Right lung (tissue), 5 donors: ENCODE data around the gene SLC41A3. TPM values are rescaled to one million over a fixed set of nuclear protein-coding genes. Genes with fewer than 3 reads are reported as not detected.

Experiments used
- DNase-seq, 2 donors: peaks; one replicate each; pipeline ENCODE4 v3.0.0-alpha.2; 2013
- polyA plus RNA-seq, 5 donors: library from polyadenylated mRNA; unstranded; fragments of 120-200 nt; gene quantifications; one replicate each; pipeline versions ENCODE4 v1.2.1 to v1.2.3, GENCODE V29; 2013; ENCODE audit warnings: inconsistent platforms in 1 of 5, low replicate concordance in 1 of 5; ENCODE audit not compliant: insufficient read length in 5 of 5, insufficient read depth in 1 of 5

SLC41A3 gene
- polyA plus RNA-seq, 5 donors, result 51.0 to 75.6 (median 62.9) TPM

DNA sequence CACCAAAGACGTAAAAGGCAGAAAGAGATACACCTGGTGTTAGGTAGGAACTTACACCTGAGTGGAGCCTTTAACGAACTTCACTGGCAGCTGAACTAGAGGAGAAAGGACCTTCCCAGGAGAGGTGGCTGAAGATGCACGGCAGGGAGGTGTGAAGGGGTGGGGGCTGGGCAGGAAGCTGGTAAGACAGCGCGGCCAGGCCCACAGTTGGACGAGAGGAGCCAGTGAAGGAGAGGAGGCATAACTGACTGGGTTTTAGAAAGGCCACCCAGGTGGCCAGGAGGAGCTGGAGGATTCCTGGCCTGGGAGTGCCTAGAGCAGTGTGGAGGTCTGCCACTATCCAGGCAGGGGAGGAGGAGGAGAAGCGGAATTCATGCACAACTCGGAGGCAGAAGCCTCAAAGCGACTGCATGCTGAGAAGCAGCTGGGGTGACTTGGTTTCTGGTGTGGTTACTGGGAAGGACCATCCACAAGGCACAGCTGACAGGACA is 51.9 kb downstream of the SLC41A3 start:
- no peak for DNase-seq

GRCh38 chr3:126030455-126030854 is 53.5 kb downstream of the SLC41A3 start:
- no peak for DNase-seq

- DNase-seq, result no peak
These were observed 54.7 kb downstream of the SLC41A3 start for GRCh38 chr3:126029241-126029640.

GRCh38 chr3:126028096-126028495 is 55.8 kb downstream of the SLC41A3 start:
- DNase-seq, result no peak

DNA sequence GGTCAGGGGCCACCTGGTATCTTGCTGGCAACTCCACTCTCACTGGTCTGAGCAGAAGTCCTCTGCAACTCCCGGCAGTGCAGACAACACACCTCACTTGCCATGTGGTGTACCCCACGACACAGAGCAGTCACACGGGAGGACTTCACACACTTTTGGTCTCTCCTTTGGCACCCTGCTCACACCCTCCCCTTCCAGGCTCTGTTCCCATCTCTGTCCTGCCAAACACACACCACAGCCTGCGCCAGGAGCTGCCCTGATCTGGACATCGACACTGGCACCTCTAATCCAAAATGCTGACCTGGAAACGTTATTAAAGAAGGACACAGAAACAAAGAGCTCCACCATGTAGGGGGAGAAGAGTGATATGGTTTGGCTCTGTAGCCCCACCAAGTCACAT is 57.2 kb downstream of the SLC41A3 start:
- DNase-seq, result no peak

DNA sequence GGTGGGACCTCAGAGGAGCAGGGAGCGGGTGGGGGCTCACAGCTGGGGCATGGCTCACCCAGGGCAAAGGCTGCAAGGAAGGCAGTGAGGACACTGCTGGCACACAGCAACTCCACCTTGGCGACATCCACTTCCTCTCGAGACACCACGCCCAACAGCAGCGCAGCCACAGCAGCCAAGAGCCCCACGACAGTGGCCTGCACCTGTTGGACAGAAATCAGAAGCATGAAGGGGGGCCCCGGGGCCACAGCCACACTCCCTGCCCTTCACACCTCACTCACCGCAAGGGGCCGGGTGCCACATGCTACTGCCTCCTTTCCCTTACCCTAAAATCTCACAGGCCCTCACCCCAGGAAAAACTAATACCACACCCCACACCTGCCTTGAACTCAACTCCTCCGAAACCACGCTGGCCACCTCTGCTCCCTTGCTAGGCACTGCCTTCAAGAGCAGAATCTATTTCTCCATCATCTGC is 57.6 kb downstream of the SLC41A3 start:
- DNase-seq, result no peak

- DNase-seq, result no peak
These were observed 58.1 kb downstream of the SLC41A3 start for GRCh38 chr3:126025862-126026261.

DNA sequence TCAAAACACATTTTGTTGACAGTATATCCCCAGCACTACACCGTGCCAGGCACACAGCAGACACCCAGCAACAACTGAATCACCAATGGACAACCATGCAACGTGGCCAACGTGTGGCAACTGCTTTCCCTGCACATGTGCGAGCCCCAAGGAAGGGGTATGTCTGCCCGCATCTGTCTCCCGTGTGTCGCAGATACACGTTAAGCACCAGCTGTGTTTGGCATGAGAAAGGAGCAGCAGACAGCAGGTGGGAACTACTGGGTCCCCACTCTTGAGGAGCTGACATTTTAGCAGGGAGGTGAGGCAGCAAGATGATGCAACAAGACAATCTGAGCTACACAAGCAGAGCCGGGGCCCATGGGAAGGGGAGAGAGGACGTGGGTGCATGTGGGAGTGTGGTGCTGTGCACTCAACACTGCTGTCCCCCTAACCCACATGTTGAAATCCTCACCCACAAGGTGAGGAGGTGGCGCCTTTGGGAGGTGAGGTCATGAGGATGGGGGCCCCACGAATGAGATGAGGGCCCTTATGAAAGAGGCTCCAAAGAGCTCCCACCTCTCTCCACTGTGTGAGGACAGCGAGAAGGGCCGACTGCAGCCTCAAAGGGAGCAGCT is 58.7 kb downstream of the SLC41A3 start:
- no peak for DNase-seq

DNA sequence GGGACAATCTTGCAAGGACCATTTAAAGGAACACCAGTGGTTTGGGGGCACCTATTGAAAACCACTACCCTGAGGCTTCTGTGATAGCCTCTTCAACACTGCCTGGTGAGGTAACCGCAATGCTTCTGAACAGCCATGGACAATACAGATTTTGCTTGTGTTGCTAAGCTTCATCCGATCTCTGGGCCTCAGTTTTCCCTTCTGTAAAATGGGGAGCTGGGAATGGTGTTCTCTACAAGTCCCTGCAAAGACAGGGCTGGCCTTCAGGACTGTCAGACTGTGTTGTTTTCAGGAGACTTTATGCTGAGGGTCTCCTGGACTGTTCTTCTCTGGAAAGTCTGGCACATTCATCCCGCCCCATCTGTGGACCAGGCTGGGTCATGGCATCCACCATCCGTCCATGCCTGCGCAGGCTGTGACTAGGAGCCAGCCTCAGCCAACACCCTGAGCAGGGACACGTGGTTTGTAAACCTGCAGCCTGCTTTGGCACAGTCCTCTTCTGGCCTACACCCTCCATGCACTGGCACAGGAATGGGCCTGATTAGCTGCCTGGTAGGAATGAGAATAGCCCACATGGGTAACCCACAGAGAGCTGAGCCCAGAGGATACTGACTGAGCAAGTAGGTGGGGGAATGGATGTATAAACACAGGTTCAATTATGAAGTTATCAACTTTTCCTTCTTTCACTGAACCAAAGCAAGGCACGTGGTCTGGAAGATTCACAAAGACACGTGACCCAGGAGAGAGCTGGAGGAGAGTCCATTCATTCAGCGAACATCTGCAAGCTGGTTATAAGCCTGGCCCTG is 59.7 kb downstream of the SLC41A3 start:
- DNase-seq, result no peak

GRCh38 chr3:126023390-126023789 is 60.5 kb downstream of the SLC41A3 start:
- no peak for DNase-seq

DNA sequence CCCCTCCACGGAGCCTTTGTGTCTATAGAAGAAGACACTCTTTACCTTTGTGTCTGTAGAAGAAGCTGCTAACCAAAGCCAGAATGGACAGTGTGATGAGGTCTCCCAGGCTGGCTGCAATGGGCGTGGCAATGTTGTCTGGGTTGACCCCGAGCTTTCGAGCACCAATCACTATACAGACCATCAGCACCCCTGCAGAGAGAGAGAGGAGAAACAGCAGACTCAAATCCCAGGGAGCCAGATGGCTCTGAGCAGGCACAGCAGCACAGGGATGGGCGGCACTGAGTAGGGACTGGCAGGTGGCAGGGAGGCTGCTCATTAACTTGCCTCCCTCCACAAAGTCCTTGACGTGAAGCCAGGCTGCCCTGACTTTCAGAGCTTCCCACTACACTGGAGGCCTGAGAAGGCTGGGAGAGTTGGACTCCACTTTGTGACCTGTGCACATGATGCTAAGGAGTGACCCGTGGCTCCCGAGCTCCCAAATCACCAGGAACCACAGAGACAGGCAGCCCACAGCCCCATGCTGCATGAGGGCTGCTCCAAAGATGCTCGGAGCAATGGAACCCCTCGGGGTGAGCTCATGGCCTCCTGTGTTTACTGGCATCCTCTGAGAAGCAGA is 61.1 kb downstream of the SLC41A3 start:
- DNase-seq, result no peak

GRCh38 chr3:126021702-126022101 is 62.2 kb downstream of the SLC41A3 start:
- DNase-seq, result no peak

GRCh38 chr3:126021224-126021623 is 62.7 kb downstream of the SLC41A3 start:
- DNase-seq, result no peak

- DNase-seq, result no peak
These were observed 64.2 kb downstream of the SLC41A3 start for GRCh38 chr3:126019683-126020082.

- no peak for DNase-seq
These were observed 64.9 kb downstream of the SLC41A3 start for GRCh38 chr3:126018995-126019394.

DNA sequence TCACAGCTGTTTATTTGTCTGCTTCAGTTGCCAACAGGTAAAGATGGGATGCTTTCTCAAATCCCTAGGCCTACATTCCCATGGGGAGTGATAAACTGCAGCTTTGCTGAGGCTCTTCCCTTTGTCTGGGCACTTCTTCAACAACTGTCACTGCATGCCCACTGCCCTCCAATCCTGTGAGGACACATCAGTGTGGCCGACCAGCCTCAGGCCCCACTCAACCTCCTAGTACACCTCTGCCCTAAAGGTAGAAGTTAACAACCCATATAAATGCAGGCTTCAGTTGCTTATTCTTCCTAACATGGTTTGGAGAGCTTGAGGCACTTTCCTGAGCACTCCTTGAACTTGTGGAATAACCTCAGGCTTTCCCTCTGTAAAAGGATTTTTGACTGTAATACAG is 65.4 kb downstream of the SLC41A3 start:
- no peak for DNase-seq

GRCh38 chr3:126017362-126017761 is 66.6 kb downstream of the SLC41A3 start:
- no peak for DNase-seq

GRCh38 chr3:126016616-126017015 is 67.3 kb downstream of the SLC41A3 start:
- DNase-seq, result no peak

DNA sequence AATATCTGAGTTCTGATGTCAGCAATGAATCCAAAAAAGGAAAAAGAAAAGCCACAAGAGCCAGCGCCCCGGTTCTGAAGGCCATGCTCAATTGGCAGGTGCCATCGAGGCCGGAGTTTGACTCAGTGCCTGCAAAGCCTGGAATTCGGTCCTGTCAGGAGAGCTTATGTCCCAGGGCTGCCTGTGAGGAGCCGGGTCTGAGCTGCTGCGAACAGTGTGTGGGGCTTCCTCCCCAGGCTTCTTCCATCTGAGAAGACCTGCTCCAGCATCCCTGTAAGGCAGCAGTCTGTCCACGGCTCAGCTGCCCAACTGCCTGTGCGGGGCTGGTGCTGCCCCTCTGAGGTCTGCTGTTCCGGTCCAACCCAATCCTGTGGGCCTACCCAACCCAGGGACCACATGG is 68.8 kb downstream of the SLC41A3 start:
- no peak for DNase-seq

DNA sequence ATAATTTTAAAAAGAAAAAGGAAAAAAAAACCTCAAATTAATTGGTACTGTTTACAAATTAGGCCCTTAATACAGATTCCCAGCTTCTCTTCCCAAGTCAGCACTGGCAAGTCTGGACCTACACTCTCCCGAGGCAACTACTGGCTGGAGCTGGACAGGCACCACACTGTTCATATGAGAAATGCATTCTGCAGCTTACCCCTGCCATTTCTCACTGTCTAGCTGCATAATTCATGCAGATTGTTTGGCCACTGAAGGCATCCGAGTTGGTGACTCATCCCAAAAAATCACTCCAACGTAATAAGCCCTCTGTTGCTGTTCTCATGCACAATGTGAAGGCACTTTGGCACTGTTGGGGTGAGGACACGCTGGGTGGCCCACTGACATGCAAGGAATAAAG is 69.7 kb downstream of the SLC41A3 start:
- no peak for DNase-seq

DNA sequence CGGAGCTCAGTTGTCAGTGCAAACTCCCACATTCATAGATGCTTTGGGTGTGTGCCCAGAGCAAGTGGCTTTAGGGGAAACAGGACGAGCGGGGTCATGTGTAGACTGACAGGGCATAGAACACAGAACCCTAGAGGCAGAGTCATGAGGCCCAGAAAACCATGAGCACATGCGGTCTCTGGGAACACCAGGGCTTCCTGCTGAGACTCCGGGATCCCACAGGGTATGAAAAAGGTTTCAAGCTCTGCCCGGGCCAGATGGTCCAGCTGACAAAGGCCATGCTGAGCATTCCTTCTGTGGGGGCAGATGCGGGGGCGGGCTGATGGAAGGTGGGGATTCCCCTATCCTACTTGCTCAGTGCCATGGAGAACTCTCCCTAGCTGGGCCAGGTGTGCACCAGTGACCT is 70.2 kb downstream of the SLC41A3 start:
- DNase-seq, result no peak

- no peak for DNase-seq
These were observed 74.7 kb downstream of the SLC41A3 start for GRCh38 chr3:126009181-126009580.

DNA sequence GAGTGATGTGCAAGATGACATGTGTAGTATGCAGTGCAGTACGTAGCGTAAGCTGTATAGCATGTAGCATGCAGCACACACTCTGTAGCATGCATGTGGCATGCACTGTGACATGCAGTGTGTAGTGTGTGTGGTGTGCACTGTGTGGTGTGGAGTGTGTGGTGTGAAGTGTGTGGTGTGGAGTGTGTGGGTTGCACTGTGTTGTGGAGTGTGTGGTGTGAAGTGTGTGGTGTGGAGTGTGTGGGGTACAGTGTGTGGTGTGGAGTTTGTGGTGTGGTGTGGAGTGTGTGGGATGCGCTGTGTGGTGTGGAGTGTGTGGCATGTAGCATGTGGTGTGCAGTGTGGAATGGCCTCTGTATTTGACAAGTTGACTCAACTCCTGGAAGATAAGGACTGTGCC is 75.7 kb downstream of the SLC41A3 start:
- no peak for DNase-seq
